HG03378 (cell line): Measurements from ENCODE around the gene NCKAP5.

Experiments used
- ATAC-seq: cut with Tn5 transposase; IDR thresholded peaks from one replicate; pipeline ENCODE4 v1.9.1; 2021; ENCODE audit warnings: mild to moderate bottlenecking, moderate library complexity; ENCODE audit not compliant: unreplicated experiment

NCKAP5 gene

GRCh38 chr2:132623096-132623839 lies 945.0 kb downstream of the NCKAP5 start:
- no peak for ATAC-seq
